SK-N-SH (cell line): ENCODE measurements around the gene TCHHL1.

Experiments
- CTCF ChIP-seq: fragments of 200-600 bp; sonication (generic); IDR thresholded peaks from 2 replicates; pipeline ENCODE4 v1.6.1; 2017; ENCODE audit warnings: antibody characterized with exemption, mild to moderate bottlenecking, moderate library complexity
- EZH2phosphoT487 ChIP-seq: fragments of 200-600 bp; sonication (generic); IDR thresholded peaks from 2 replicates; pipeline ENCODE4 v1.6.1; 2017; ENCODE audit warnings: low read depth, mixed run types, mild to moderate bottlenecking, antibody characterized with exemption, moderate library complexity, borderline replicate concordance

- no peak for TF ChIP-seq CTCF
- TF ChIP-seq EZH2phosphoT487, result no peak
Measured at GRCh38 chr1:152096931-152097330, 8.1 kb upstream of the TCHHL1 start.
